HG02763 (cell line): ENCODE data around the gene ACSM6.

Experiments used
- ATAC-seq: cut with Tn5 transposase; IDR thresholded peaks from one replicate; pipeline ENCODE4 v1.9.1; 2021; ENCODE audit warnings: mild to moderate bottlenecking, moderate library complexity; ENCODE audit not compliant: unreplicated experiment

ACSM6 gene

DNA sequence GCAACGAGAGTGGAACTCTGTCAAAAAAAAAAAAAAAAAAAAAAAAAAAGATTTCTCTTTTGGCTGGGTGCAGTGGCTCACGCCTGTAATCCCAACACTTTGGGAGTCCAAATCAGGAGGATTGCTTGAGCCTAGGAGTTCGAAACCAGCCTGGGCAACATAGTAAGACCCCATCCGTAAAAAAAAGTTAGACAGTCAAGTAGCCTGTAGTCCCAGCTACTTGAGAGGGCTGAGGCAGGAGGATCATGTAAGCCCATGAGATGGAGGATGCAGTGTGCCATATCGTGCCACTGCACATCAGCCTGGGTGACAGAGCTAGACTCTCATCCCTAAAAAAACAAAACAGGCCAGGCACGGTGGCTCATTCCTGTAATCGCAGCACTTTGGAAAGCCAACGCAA, 71.5 kb downstream of the ACSM6 start:
- no peak for ATAC-seq

- ATAC-seq = peak; percentile 84
Observed at GRCh38 chr10:95266674-95267095, 72.6 kb downstream of the ACSM6 start.

DNA sequence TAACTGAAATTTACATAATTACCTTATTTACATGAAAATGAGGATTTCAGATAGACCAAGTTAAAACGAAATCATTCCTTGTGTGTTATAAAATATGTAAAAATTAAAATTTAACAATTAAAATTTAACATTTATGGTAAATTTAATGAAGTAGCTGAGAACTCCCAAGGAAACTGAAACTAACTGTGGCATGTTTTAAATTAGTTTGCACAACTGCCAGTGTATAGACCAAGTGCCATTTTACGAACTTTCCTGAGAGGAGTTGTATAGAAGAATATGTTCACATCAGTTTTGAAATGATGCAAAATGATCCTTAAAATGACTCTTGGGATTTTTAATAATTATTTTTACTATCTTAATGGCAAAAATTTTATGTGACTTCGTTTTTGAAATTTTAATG, 73.2 kb downstream of the ACSM6 start:
- no peak for ATAC-seq

DNA sequence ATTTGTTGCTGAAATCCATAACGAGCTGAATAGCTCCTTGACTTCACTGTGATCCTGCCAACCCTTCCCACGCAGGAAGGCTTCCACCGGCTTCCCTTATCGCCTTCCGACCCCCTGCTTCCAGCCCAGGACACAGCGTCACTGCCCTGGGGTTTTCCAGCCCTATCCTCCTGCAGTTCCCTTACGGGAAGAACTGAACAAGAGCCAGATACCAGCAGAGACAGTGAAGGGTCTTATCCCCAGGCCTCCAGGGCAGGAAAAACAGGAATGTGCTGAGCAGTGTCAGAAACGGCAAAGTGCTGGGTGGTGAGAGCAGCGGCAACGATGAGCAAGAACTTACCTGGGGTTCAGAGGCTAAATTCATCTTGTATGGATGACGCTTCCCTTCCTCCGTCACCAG, 74.4 kb downstream of the ACSM6 start:
- no peak for ATAC-seq

- ATAC-seq = no peak
Observed at GRCh38 chr10:95273393-95274312, 79.6 kb downstream of the ACSM6 start.

- no peak for ATAC-seq
Observed at GRCh38 chr10:95275726-95276366, 81.8 kb downstream of the ACSM6 start.

- ATAC-seq = no peak
Observed at GRCh38 chr10:95276367-95277200, 82.5 kb downstream of the ACSM6 start.

DNA sequence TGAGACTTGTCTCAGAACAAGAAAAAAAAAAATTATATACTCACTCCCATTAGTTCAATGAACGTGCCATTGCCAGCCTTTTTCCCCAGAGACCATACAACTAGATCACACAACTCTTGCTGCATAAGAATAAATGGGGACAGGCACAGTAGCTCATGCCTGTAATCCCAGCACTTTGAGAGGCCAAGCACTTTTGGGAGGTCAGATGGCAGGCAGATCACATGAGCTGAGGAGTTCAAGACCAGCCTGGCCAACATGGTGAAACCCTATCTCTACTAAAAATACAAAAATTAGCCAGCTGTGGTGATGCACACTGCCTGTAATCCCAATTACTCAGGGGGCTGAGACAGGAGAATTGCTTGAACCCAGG, 83.1 kb downstream of the ACSM6 start:
- no peak for ATAC-seq

- ATAC-seq = no peak
Observed at GRCh38 chr10:95277614-95278013, 83.6 kb downstream of the ACSM6 start.
